H9 (cell line): ENCODE results near the gene NDUFC2. TPM values are rescaled to one million over a fixed set of nuclear protein-coding genes. Genes with fewer than 3 reads are reported as not detected.

Experiments
- DNase-seq: peaks from one replicate; pipeline ENCODE4 v3.0.0-alpha.2; 2017
- H2AFZ ChIP-seq: one replicate; pipeline ENCODE4 v1.6.1; 2013; ENCODE audit warnings: mild to moderate bottlenecking, low read length, control low read depth, moderate library complexity
- H2AK5ac ChIP-seq: 2 replicates; pipeline ENCODE4 v1.6.1; 2013; ENCODE audit warnings: low read length, control low read depth, mixed read lengths; ENCODE audit not compliant: insufficient read length
- H2BK120ac ChIP-seq: one replicate; pipeline ENCODE4 v1.6.1; 2013; ENCODE audit warnings: low read depth, mild to moderate bottlenecking, low read length, control low read depth, inconsistent platforms; ENCODE audit not compliant: poor library complexity, severe bottlenecking
- H2BK12ac ChIP-seq: 2 replicates; pipeline ENCODE4 v1.6.1; 2013; ENCODE audit warnings: low read length, control low read depth, mixed read lengths, low read depth; ENCODE audit not compliant: insufficient read length
- H2BK15ac ChIP-seq: 2 replicates; pipeline ENCODE4 v1.6.1; 2013; ENCODE audit warnings: low read depth, low read length, control low read depth
- H2BK20ac ChIP-seq: one replicate; pipeline ENCODE4 v1.6.1; 2013; ENCODE audit warnings: low read depth, mild to moderate bottlenecking, low read length, control low read depth, inconsistent platforms; ENCODE audit not compliant: poor library complexity, severe bottlenecking
- H2BK5ac ChIP-seq: 2 replicates; pipeline ENCODE4 v1.6.1; 2013; ENCODE audit warnings: low read length, control low read depth, mixed read lengths; ENCODE audit not compliant: insufficient read length
- H3K14ac ChIP-seq: 2 replicates; pipeline ENCODE4 v1.6.1; 2013; ENCODE audit warnings: low read length, control low read depth; ENCODE audit not compliant: insufficient read depth
- H3K18ac ChIP-seq: 2 replicates; pipeline ENCODE4 v1.6.1; 2013; ENCODE audit warnings: low read depth, mild to moderate bottlenecking, mixed read lengths, low read length, control low read depth; ENCODE audit not compliant: insufficient read length
- H3K23ac ChIP-seq: 2 replicates; pipeline ENCODE4 v1.6.1; 2013; ENCODE audit warnings: low read length, control low read depth, mixed read lengths, low read depth; ENCODE audit not compliant: insufficient read length
- H3K23me2 ChIP-seq: 2 replicates; pipeline ENCODE4 v1.6.1; 2013; ENCODE audit warnings: low read depth, mild to moderate bottlenecking, mixed read lengths, low read length, control low read depth; ENCODE audit not compliant: insufficient read length, poor library complexity, severe bottlenecking
- H3K27ac ChIP-seq: 2 replicates; pipeline ENCODE4 v1.5.1; 2013; ENCODE audit warnings: low read length, control low read depth, mixed read lengths, low read depth; ENCODE audit not compliant: insufficient read length
- H3K27me3 ChIP-seq: 2 replicates; pipeline ENCODE4 v1.6.1; 2013; ENCODE audit warnings: low read length, control low read depth, inconsistent platforms; ENCODE audit not compliant: insufficient read depth
- H3K4ac ChIP-seq: 2 replicates; pipeline ENCODE4 v1.6.1; 2013; ENCODE audit warnings: low read depth, mild to moderate bottlenecking, control low read depth, inconsistent platforms, low read length, moderate library complexity
- H3K4me1 ChIP-seq: 2 replicates; pipeline ENCODE4 v1.6.1; 2013; ENCODE audit warnings: low read length, control low read depth, inconsistent platforms; ENCODE audit not compliant: insufficient read depth
- H3K4me2 ChIP-seq: 2 replicates; pipeline ENCODE4 v1.6.1; 2013; ENCODE audit warnings: low read length, control low read depth, mixed read lengths; ENCODE audit not compliant: insufficient read length, insufficient read depth
- H3K56ac ChIP-seq: 2 replicates; pipeline ENCODE4 v1.6.1; 2013; ENCODE audit warnings: low read depth, mild to moderate bottlenecking, mixed read lengths, low read length, control low read depth; ENCODE audit not compliant: insufficient read length
- H3K79me1 ChIP-seq: 2 replicates; pipeline ENCODE4 v1.6.1; 2013; ENCODE audit warnings: low read depth, mild to moderate bottlenecking, moderate library complexity, low read length, control low read depth, inconsistent platforms; ENCODE audit not compliant: insufficient read depth, poor library complexity, severe bottlenecking
- H3K79me2 ChIP-seq: 2 replicates; pipeline ENCODE4 v1.6.1; 2013; ENCODE audit warnings: low read length, control low read depth, inconsistent platforms; ENCODE audit not compliant: insufficient read depth
- H3K9ac ChIP-seq: 2 replicates; pipeline ENCODE4 v1.6.1; 2013; ENCODE audit warnings: low read length, control low read depth, mixed read lengths; ENCODE audit not compliant: insufficient read length; ENCODE audit errors: extremely low read depth
- H3K9me3 ChIP-seq: one replicate; pipeline ENCODE4 v1.6.1; 2013; ENCODE audit warnings: low read depth, low read length, inconsistent platforms; ENCODE audit not compliant: control insufficient read depth
- H3T11ph ChIP-seq: one replicate; pipeline ENCODE4 v1.6.1; 2013; ENCODE audit warnings: mild to moderate bottlenecking, low read length, control low read depth, inconsistent platforms
- H4K20me1 ChIP-seq: one replicate; pipeline ENCODE4 v1.6.1; 2013; ENCODE audit not compliant: control insufficient read depth, insufficient read length, insufficient read depth
- H4K5ac ChIP-seq: 2 replicates; pipeline ENCODE4 v1.6.1; 2013; ENCODE audit warnings: low read depth, mild to moderate bottlenecking, mixed read lengths, low read length, control low read depth; ENCODE audit not compliant: insufficient read length
- H4K8ac ChIP-seq: replicated peaks from 2 replicates; pipeline ENCODE4 v1.6.1; 2013; ENCODE audit warnings: low read length, control low read depth, mixed read lengths, low read depth; ENCODE audit not compliant: insufficient read length
- H4K91ac ChIP-seq: 2 replicates; pipeline ENCODE4 v1.6.1; 2013; ENCODE audit warnings: low read depth, mild to moderate bottlenecking, moderate library complexity, mixed read lengths, low read length, control low read depth; ENCODE audit not compliant: insufficient read length
- H3K27ac Mint-ChIP-seq, 3 experiments: 2 replicates in 2 of 3; 3 replicates in 1 of 3; pipeline ENCODE4 v1.8.0; 2020 to 2021; ENCODE audit warnings: mixed read lengths in 3 of 3, mild to moderate bottlenecking in 1 of 3, moderate library complexity in 1 of 3
- H3K27me3 Mint-ChIP-seq: 2 replicates; pipeline ENCODE4 v1.8.0; 2021; ENCODE audit warnings: low read depth, mild to moderate bottlenecking, moderate library complexity, mixed read lengths
- H3K36me3 Mint-ChIP-seq, 3 experiments: 2 replicates in 2 of 3; 3 replicates in 1 of 3; pipeline ENCODE4 v1.8.0; 2020 to 2021; ENCODE audit warnings: low read depth in 3 of 3, mixed read lengths in 3 of 3; ENCODE audit not compliant: insufficient read depth in 1 of 3
- H3K4me1 Mint-ChIP-seq, 2 experiments: 2 replicates each; pipeline ENCODE4 v1.8.0; 2020; ENCODE audit warnings: mixed read lengths in 2 of 2
- H3K4me3 Mint-ChIP-seq, 2 experiments: 2 replicates in 1 of 2; 3 replicates in 1 of 2; pipeline ENCODE4 v1.8.0; 2020 to 2021; ENCODE audit warnings: mild to moderate bottlenecking in 2 of 2, mixed read lengths in 2 of 2, moderate library complexity in 1 of 2
- H3K9me3 Mint-ChIP-seq, 2 experiments: 2 replicates in 1 of 2; 3 replicates in 1 of 2; pipeline ENCODE4 v1.8.0; 2020; ENCODE audit warnings: mild to moderate bottlenecking in 2 of 2, mixed read lengths in 2 of 2, moderate library complexity in 1 of 2
- WGBS: extraction: QIAGEN DNeasy Blood & Tissue Kit; methylation state at CpG from one replicate; pipeline ENCODE4 v1.1.7; 2013; ENCODE audit warnings: missing lambda C conversion rate, low lambda C conversion rate, mixed read lengths; ENCODE audit not compliant: insufficient read length; ENCODE audit errors: extremely low coverage; 5-methylcytosine and 5-hydroxymethylcytosine counted together
- total RNA-seq: library from RNA; stranded (reverse); gene quantifications from 2 replicates; pipeline ENCODE4 v1.2.1, GENCODE V29; 2021
- TF ChIP-seq, protein P1 (sequence below): fragments of 200-600 bp; sonication (generic); conservative IDR thresholded peaks from 3 replicates; pipeline ENCODE4 v1.8.0; 2021; ENCODE audit warnings: antibody characterized with exemption, mild to moderate bottlenecking

The NDUFC2 gene
- total RNA-seq, 1 experiment from 2014 or later: 247 TPM

DNA sequence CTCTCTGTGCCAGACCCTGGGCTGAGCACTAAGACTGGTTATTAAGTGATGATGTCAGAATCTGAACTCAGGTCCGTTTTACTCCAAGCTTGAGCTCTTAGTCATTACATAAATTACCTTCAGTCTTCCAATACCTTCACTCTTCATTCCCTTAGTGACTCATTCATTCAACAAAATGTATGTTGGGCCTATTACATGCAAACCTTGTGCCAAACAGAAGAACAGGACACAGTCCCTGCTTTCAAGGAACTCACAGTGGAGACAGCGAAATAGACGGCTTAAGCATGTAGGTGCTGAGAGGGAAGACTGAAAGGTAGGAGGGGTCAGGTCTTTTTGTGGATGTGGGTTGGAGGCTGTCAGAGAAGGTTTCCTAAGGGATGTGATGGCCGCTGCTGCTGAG lies 59.9 kb downstream of the NDUFC2 start:
- Histone ChIP-seq H3K79me2 (no peaks in the 10 kb centered on the region), H3K27me3 (no peaks in the 10 kb centered on the region), H4K8ac (no peak overlapping the region), H3K56ac (no peak overlapping the region), H4K5ac (no peak overlapping the region), H3K18ac (no peak overlapping the region), H2AK5ac (no peak overlapping the region), H3K4me2 (no peak overlapping the region), H3K27ac (no peak overlapping the region), H3K23ac (no peak overlapping the region), H2BK120ac (no peak overlapping the region), H3K4ac (no peak overlapping the region), H2BK5ac (no peak overlapping the region), H2BK20ac (no peak overlapping the region), H4K91ac (no peak overlapping the region), H3K9ac (no peak overlapping the region), H2BK12ac (no peak overlapping the region), H4K20me1 (no peaks in the 10 kb centered on the region), H3T11ph (no peak overlapping the region), H2AFZ (no peak overlapping the region), H3K23me2 (peaks cover 10% of the 10 kb centered on the region), H3K9me3 (no peaks in the 10 kb centered on the region), H3K14ac (no peak overlapping the region), H3K79me1 (no peaks in the 10 kb centered on the region), H3K4me1 (peaks cover 3% of the 10 kb centered on the region; the same call in 1 of the 2 replicates), H2BK15ac (no peak overlapping the region)
- H3K4me1 Mint-ChIP-seq: peaks cover 24 to 27% of the 10 kb centered on the region in 2 experiments
- no peaks in the 10 kb centered on the region for H3K27me3 Mint-ChIP-seq
- TF ChIP-seq, protein P1, sequence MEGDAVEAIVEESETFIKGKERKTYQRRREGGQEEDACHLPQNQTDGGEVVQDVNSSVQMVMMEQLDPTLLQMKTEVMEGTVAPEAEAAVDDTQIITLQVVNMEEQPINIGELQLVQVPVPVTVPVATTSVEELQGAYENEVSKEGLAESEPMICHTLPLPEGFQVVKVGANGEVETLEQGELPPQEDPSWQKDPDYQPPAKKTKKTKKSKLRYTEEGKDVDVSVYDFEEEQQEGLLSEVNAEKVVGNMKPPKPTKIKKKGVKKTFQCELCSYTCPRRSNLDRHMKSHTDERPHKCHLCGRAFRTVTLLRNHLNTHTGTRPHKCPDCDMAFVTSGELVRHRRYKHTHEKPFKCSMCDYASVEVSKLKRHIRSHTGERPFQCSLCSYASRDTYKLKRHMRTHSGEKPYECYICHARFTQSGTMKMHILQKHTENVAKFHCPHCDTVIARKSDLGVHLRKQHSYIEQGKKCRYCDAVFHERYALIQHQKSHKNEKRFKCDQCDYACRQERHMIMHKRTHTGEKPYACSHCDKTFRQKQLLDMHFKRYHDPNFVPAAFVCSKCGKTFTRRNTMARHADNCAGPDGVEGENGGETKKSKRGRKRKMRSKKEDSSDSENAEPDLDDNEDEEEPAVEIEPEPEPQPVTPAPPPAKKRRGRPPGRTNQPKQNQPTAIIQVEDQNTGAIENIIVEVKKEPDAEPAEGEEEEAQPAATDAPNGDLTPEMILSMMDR: no peak
- peak overlapping the region in 2 of 3 experiments; percentile 19 to 31; a peak in 1 of 7 replicates for H3K27ac Mint-ChIP-seq
- WGBS: no CpG with 5 or more reads among the region's 4 CpGs
- H3K4me3 Mint-ChIP-seq: no peak overlapping the region
- DNase-seq: no peak
- no peaks in the 10 kb centered on the region for H3K9me3 Mint-ChIP-seq
- peaks cover 7 to 18% (median 17%) of the 10 kb centered on the region in 3 experiments; a peak in 6 of 7 replicates for H3K36me3 Mint-ChIP-seq

Other genes starting within 250 kb of the NDUFC2 start
- gene INTS4, start 85.2 kb downstream of the NDUFC2 start, total RNA-seq: 37.9 and 38.6 TPM in 2 replicates
- gene KCTD14, start 56.6 kb downstream of the NDUFC2 start, total RNA-seq: 12.5 and 13.8 TPM in 2 replicates
- not detected in 2 replicates for gene THRSP, start 16.0 kb downstream of the NDUFC2 start, total RNA-seq
- gene ALG8, start 59.8 kb upstream of the NDUFC2 start, total RNA-seq: 77.5 and 78.8 TPM in 2 replicates
- 4.0 and 4.3 TPM in 2 replicates for gene KCTD21, start 108.8 kb upstream of the NDUFC2 start, total RNA-seq
- gene USP35, start 109.1 kb upstream of the NDUFC2 start, total RNA-seq: 6.8 and 7.7 TPM in 2 replicates